Astrocyte of the spinal cord (primary cell): ENCODE data around the gene TTF2.

Experiments used
- DNase-seq: peaks from one replicate; pipeline ENCODE4 v3.0.0; 2011; ENCODE audit warnings: low read depth, low spot score
- H3K4me3 ChIP-seq: 2 replicates; pipeline ENCODE4 v1.5.1; 2011; ENCODE audit warnings: low read depth, mild to moderate bottlenecking, low read length, moderate library complexity
- in situ Hi-C: cut with HindIII; loops from 2 replicates; pipeline ENCODE4 v1.10.0; 2017; ENCODE audit warnings: low sequenced_read_pairs
- TF ChIP-seq, protein P1 (sequence below): IDR thresholded peaks from 2 replicates; pipeline ENCODE4 v1.5.1; 2012; ENCODE audit warnings: low read depth, mild to moderate bottlenecking, low read length, inconsistent platforms

Gene TTF2

DNA sequence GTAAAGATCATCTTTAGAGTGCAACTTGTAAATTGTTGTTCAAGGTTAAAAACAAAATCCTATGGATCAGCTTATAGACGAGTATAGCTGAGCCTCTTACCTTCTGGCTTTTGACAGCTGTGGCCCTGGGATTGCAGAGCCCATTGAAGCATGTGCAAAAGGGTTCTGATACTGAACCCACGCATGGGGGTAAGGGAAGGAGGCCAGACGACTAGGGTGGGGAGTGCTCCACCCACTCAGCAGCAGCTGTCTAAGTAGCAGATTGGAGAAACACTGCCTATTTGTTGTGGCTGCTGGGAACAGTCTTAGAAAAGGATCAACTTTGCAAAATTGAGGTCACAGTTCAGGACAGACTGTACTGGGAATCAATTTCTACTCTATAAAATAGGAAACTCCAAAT, 42.5 kb upstream of the TTF2 start:
- no peak overlapping the region for H3K4me3 ChIP-seq
- no peak for DNase-seq
- TF ChIP-seq, protein P1, sequence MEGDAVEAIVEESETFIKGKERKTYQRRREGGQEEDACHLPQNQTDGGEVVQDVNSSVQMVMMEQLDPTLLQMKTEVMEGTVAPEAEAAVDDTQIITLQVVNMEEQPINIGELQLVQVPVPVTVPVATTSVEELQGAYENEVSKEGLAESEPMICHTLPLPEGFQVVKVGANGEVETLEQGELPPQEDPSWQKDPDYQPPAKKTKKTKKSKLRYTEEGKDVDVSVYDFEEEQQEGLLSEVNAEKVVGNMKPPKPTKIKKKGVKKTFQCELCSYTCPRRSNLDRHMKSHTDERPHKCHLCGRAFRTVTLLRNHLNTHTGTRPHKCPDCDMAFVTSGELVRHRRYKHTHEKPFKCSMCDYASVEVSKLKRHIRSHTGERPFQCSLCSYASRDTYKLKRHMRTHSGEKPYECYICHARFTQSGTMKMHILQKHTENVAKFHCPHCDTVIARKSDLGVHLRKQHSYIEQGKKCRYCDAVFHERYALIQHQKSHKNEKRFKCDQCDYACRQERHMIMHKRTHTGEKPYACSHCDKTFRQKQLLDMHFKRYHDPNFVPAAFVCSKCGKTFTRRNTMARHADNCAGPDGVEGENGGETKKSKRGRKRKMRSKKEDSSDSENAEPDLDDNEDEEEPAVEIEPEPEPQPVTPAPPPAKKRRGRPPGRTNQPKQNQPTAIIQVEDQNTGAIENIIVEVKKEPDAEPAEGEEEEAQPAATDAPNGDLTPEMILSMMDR: no peak
- in situ Hi-C loops: no loop called here

DNA sequence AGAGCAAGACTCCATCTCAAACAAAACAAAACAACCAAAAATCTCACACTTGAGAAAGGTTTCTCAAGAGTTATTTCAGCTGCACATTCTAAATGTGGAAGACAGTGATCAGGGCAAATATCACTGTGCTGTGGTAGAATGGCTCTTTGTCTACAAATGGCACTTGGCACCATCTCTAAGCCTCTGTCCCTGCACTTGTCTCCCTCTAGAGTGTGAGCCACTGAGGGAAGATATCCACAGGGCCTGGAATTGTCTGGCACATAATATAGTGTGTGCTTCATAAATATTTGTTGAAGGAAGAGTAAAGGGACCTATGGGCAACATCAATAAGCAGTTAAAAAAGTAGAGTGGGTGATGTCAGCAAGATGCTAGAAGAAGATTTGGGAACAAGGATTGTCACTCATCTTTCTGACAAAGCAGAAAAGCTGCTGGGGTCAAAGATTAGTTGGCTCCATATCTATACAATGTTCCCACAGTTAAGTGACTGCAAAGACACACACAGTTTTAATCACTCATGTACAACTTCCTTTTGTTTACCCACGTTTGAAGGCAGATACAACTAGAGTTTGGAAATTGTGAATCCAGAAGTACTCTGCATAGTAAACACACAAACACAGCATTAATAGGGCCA, 39.5 kb upstream of the TTF2 start:
- DNase-seq: no peak
- in situ Hi-C loops: no loop called here
- H3K4me3 ChIP-seq: no peak overlapping the region
- TF ChIP-seq, protein P1: no peak

DNA sequence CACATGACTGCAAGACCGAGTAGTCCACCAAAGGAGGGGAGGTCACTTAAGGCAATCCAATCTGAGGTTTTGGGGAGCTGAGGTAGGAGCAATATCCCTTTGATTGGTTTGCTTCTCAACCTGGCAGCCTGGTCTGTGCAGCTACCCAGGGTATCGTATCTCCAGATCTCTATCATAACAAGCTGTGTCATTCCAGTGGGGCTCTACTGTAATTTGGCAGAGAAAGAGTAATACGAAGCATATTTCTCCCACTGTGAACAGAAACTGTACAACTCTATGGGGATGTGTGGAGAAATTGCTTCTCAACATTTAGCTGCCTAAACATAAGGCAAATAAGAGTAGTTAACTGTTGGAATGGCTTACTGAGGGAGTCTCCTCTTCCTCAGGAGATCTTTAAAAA, 38.0 kb upstream of the TTF2 start:
- H3K4me3 ChIP-seq: no peak overlapping the region

DNA sequence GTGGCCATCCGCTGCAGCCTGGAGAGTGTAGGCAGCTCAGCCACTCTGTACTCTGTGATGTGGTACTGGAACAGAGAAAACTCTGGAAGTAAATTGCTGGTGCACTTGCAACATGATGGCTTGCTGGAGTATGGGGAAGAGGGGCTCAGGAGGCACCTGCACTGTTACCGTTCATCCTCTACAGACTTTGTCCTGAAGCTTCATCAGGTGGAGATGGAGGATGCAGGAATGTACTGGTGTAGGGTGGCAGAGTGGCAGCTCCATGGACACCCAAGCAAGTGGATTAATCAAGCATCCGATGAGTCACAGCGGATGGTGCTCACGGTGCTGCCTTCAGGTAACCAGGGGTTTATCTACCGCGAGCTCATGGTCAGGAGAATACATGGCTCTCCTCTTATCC, 34.6 kb upstream of the TTF2 start:
- DNase-seq: no peak
- in situ Hi-C loops: no loop called here
- H3K4me3 ChIP-seq: no peak overlapping the region
- TF ChIP-seq, protein P1: no peak

More for the DNA sequence above, 38.0 kb upstream of the TTF2 start:
- in situ Hi-C loops: no loop called here
- TF ChIP-seq, protein P1: no peak
- DNase-seq: no peak

DNA sequence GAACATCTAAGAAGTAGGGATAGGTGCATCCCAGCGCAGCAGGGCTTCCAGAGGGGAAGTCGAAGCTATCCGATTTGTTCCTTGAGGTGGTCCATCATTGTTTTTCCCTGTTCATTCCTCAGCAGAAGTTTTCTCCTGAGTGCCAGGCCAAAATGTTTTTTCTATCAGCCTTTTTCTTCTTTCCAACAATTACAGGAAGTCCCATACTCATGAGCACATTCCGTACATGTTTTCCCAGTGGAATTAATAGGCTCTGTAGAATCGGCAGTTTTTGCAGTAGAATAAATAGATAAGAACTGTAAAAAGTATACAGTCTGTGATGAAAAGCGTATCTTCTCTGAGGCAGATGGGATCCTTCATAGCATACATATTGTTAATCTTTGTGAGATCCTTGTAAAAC, 33.8 kb upstream of the TTF2 start:
- TF ChIP-seq, protein P1: no peak
- H3K4me3 ChIP-seq: no peak overlapping the region
- DNase-seq: no peak
- in situ Hi-C loops: no loop called here

DNA sequence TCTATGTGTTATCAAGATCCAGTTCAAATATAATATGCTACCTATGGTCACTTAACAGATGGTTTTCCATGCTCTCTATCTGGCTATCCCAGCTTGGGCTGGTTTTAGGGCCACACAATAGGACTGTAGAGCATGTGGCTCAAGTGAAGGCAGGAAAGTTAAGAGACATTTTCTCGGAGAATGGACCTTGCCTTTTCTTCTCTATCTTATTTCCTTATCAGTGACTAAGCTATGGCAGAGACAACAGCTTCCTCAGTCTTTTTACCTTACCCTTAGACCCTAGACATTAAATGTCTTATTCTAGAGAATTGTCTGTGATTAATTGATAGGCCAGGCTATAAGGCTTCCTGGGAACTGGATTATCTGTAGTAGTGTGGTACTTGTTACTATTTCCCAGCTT, 30.4 kb upstream of the TTF2 start:
- no peak overlapping the region for H3K4me3 ChIP-seq
- in situ Hi-C loops: no loop called here
- no peak for DNase-seq
- TF ChIP-seq, protein P1: no peak

DNA sequence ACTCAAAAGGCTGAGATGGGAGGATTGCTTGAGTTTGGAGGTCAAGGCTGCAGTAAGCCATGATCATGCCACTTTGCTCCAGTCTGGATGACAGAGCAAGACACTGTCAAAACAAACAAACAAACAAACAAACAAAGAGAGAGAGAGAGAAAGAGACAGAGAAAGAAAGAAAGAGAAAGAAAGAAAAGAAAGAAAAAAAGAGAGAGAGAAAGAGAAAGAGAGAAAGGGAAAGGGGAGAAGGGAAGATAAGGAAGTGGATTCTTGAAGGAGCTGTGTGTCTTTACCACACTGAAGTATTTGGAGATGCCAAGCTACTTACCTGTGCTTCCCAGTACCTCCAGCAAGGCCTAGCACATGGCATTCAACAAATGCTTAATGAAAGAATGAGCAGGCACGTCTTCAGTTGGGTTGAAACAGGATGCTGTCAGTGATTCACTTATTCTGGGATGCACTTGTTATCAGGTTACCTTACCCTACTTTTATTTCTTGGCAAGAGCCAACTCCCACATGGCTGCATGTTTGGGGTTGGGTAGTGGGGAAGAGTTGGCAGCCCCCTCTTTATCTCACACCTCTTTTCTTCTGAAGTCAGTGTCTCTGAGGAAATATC, 29.8 kb upstream of the TTF2 start:
- DNase-seq: no peak
- no peak overlapping the region for H3K4me3 ChIP-seq
- TF ChIP-seq, protein P1: no peak
- in situ Hi-C loops: no loop called here
